LNCaP clone FGC (cell line): ENCODE data around the gene DPF3.

Experiments used
- DNase-seq: peaks from one replicate; pipeline ENCODE4 v3.0.0-alpha.2; 2011; ENCODE audit warnings: low read depth
- H3K4me3 ChIP-seq: 2 replicates; pipeline ENCODE4 v1.5.1; 2011; ENCODE audit warnings: mild to moderate bottlenecking, low read depth, low read length, control low read depth
- CTCF ChIP-seq: IDR thresholded peaks from 2 replicates; pipeline ENCODE4 v1.5.1; 2012; ENCODE audit warnings: mild to moderate bottlenecking; ENCODE audit not compliant: control insufficient read depth, insufficient read depth; ENCODE audit errors: extremely low read depth

Gene DPF3

GRCh38 chr14:72845683-72846082 is 48.2 kb downstream of the DPF3 start:
- DNase-seq: no peak
- no peak overlapping the region for H3K4me3 ChIP-seq
- TF ChIP-seq CTCF: no peak

GRCh38 chr14:72845196-72845595 is 48.7 kb downstream of the DPF3 start:
- no peak for DNase-seq
- H3K4me3 ChIP-seq: no peak overlapping the region
- no peak for TF ChIP-seq CTCF

DNA sequence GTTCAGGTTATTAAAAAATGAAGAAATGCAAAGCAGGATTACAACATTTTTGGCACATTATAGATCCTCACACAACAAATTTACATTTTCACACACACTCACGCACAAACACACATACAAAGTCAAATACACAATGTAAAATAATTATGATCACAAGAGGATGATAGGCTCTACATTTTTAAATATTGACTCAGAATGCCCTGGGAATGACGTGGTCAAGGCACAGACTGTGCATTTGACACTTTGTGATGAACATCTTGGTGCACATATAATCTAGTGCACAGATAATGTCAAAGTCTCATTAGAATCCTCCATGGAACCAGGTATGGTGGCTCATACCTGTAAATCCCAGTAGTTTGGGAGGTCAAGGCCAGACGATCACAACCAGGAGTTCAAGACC is 49.4 kb downstream of the DPF3 start:
- TF ChIP-seq CTCF: no peak
- no peak for DNase-seq
- H3K4me3 ChIP-seq: no peak overlapping the region

DNA sequence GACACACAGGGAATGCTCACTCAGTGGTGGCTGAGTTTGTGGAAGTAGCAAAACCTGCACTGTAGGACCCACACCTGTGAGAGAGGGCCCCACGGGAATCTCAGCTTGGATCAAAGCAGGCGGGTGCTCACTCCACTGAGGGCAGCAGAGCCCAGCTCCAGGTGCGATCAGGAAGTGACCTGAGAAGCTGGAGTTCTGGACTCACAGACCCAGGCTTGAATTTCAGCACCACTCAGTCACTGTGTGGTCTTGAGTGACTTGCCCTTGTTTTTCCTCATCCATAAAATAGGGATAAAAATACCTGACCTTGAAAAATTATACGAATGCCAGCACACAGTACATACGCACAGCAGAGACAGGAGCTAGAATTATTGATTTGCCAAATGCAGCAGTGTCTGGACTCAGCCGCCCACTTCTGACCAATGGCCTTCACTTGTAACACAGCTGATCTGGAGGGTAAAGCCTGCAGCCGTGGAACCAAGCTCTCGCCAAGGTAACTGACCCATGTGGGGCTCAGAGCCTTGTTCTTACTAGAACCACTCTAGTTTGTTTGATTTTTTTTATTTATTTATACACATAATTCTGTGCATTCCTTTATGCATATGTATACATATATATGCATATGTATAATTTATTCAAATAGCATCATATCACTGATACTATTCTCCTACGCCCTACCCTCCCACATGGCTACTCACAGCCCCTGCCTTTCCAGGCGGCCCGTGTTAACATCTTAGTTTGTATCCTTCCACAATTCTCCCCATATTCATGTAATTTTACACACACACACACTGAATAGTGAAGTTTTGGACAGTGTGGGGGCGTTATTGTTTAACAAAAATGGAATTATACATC is 53.9 kb downstream of the DPF3 start:
- TF ChIP-seq CTCF: no peak
- DNase-seq: no peak
- H3K4me3 ChIP-seq: no peak overlapping the region

- no peak for TF ChIP-seq CTCF
- no peak for DNase-seq
Measured at GRCh38 chr14:72839351-72839750, 54.5 kb downstream of the DPF3 start.

DNA sequence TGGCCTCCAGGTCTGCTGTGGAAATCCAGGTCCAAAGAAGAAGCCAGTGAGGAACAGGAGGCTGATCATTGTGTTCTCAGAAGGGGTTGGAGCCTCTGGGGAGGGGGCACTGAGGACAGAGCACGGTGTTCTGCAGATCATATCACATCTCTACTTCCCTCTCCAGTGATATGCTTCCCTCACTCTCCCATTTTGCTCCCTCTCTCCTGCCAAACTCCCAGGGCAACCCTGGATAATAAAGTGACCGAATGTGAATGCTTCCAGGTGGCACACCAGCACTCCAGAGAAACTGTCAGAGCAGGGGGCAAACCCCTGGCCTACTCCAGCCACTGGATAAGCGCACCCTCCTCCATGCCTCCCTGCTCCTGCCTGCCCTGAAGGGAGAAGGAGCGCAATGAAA is 57.8 kb downstream of the DPF3 start:
- no peak overlapping the region for H3K4me3 ChIP-seq
- DNase-seq: no peak
- TF ChIP-seq CTCF: no peak

More at GRCh38 chr14:72839351-72839750, 54.5 kb downstream of the DPF3 start:
- H3K4me3 ChIP-seq: no peak overlapping the region

- no peak for TF ChIP-seq CTCF
- no peak overlapping the region for H3K4me3 ChIP-seq
- no peak for DNase-seq
Measured at GRCh38 chr14:72833174-72833573, 60.7 kb downstream of the DPF3 start.
